ENCODE data around the gene OSM. TPM values are rescaled to one million over a fixed set of nuclear protein-coding genes. Genes with fewer than 3 reads are reported as not detected.

Gene OSM
- total RNA-seq, 1 experiment from 2014 or later = not detected

GRCh38 chr22:30308518-30309230 lies 42.0 kb upstream of the OSM start:
- ChIA-PET POLR2A (ENCODE audit: unreplicated experiment) (no interaction called here), CTCF (no interaction called here)
- TF ChIP-seq EZH2phosphoT487 (IDR thresholded peaks at IDR 0.05; ENCODE audit: borderline replicate concordance, low read length) (no peak), EZH2 (IDR thresholded peaks at IDR 0.05; ENCODE audit: low read length, unreplicated experiment) (no peak), CTCF (conservative IDR thresholded peaks at IDR 0.05; ENCODE audit: low read depth, low read length) (no peak)
- Histone ChIP-seq H3K27me3 (ENCODE audit: low read length) (no peaks in the 10 kb centered on the region), H3K27ac (ENCODE audit: low read length) (no peak overlapping the region), H3K4me3 (ENCODE audit: low read length) (no peak overlapping the region), H2AFZ (ENCODE audit: low read length) (no peak overlapping the region), H3K36me3 (ENCODE audit: low read depth, low read length) (no peaks in the 10 kb centered on the region), H3K9ac (ENCODE audit: low read length) (no peak overlapping the region), H3K79me2 (ENCODE audit: low read length) (peaks cover 68% of the 10 kb centered on the region), H3K9me2 (replicated peaks; ENCODE audit: low read length) (no peaks in the 10 kb centered on the region), H3K4me1 (ENCODE audit: insufficient read depth, low read length) (peaks cover 77% of the 10 kb centered on the region), H3K9me3 (ENCODE audit: low read length) (no peaks in the 10 kb centered on the region), H3F3A (ENCODE audit: low read length, unreplicated experiment) (peaks cover 10% of the 10 kb centered on the region), H3K4me2 (ENCODE audit: low read length) (no peak overlapping the region), H4K20me1 (ENCODE audit: low read length) (no peaks in the 10 kb centered on the region)
- no peak for DNase-seq
- no TSS peak for BruUV-seq (replicated peaks)
- ATAC-seq = no peak
- intact Hi-C loops (cut with micrococcal nuclease) = no loop called here

GRCh38 chr22:30308093-30308492 lies 41.4 kb upstream of the OSM start:
- 0 out of 2 replicates have a peak, but pooled peaks cover 4% of the 10 kb centered on the region for H3K36me3 ChIP-seq (ENCODE audit: low read depth, low read length)
- H3K9me2 ChIP-seq (replicated peaks; ENCODE audit: low read length) = no peaks in the 10 kb centered on the region
- no peak overlapping the region for H3K4me2 ChIP-seq (ENCODE audit: low read length)
- H3K79me2 ChIP-seq (ENCODE audit: low read length) = peaks cover 72% of the 10 kb centered on the region
- no peak overlapping the region for H3K9ac ChIP-seq (ENCODE audit: low read length)
- CTCF ChIA-PET = no interaction called here
- DNase-seq = no peak
- peaks cover 10% of the 10 kb centered on the region for H3F3A ChIP-seq (ENCODE audit: low read length, unreplicated experiment)
- no peaks in the 10 kb centered on the region for H4K20me1 ChIP-seq (ENCODE audit: low read length)
- intact Hi-C loops (cut with micrococcal nuclease) = no loop called here
- no TSS peak for BruUV-seq (replicated peaks)
- H3K27ac ChIP-seq (ENCODE audit: low read length) = no peak overlapping the region
- H2AFZ ChIP-seq (ENCODE audit: low read length) = no peak overlapping the region
- TF ChIP-seq EZH2phosphoT487 (IDR thresholded peaks at IDR 0.05; ENCODE audit: borderline replicate concordance, low read length) (no peak), EZH2 (IDR thresholded peaks at IDR 0.05; ENCODE audit: low read length, unreplicated experiment) (no peak), CTCF (conservative IDR thresholded peaks at IDR 0.05; ENCODE audit: low read depth, low read length) (no peak)
- no peaks in the 10 kb centered on the region for H3K9me3 ChIP-seq (ENCODE audit: low read length)
- no peak for ATAC-seq
- H3K4me3 ChIP-seq (ENCODE audit: low read length) = no peak overlapping the region
- H3K4me1 ChIP-seq (ENCODE audit: insufficient read depth, low read length) = peaks cover 81% of the 10 kb centered on the region
- POLR2A ChIA-PET (ENCODE audit: unreplicated experiment) = no interaction called here
- H3K27me3 ChIP-seq (ENCODE audit: low read length) = no peaks in the 10 kb centered on the region

- no TSS peak for BruUV-seq (replicated peaks)
- peaks cover 66% of the 10 kb centered on the region for H3K79me2 ChIP-seq (ENCODE audit: low read length)
- H3K4me3 ChIP-seq (ENCODE audit: low read length) = no peak overlapping the region
- intact Hi-C loops (cut with micrococcal nuclease) = no loop called here
- H3K9me3 ChIP-seq (ENCODE audit: low read length) = no peaks in the 10 kb centered on the region
- CTCF ChIA-PET = no interaction called here
- H3K9ac ChIP-seq (ENCODE audit: low read length) = no peak overlapping the region
- H2AFZ ChIP-seq (ENCODE audit: low read length) = no peak overlapping the region
- no peak overlapping the region; the same call in 1 of the 2 replicates for H3K4me2 ChIP-seq (ENCODE audit: low read length)
- H3K27ac ChIP-seq (ENCODE audit: low read length) = no peak overlapping the region
- H3K4me1 ChIP-seq (ENCODE audit: insufficient read depth, low read length) = peaks cover 81% of the 10 kb centered on the region
- DNase-seq = no peak
- 0 out of 2 replicates have a peak, but pooled peaks cover 4% of the 10 kb centered on the region for H3K36me3 ChIP-seq (ENCODE audit: low read depth, low read length)
- peaks cover 10% of the 10 kb centered on the region for H3F3A ChIP-seq (ENCODE audit: low read length, unreplicated experiment)
- H3K27me3 ChIP-seq (ENCODE audit: low read length) = no peaks in the 10 kb centered on the region
- POLR2A ChIA-PET (ENCODE audit: unreplicated experiment) = no interaction called here
- no peaks in the 10 kb centered on the region for H3K9me2 ChIP-seq (replicated peaks; ENCODE audit: low read length)
- no peak for ATAC-seq
- TF ChIP-seq CTCF (conservative IDR thresholded peaks at IDR 0.05; ENCODE audit: low read depth, low read length) = no peak
- no peak for TF ChIP-seq EZH2 (IDR thresholded peaks at IDR 0.05; ENCODE audit: low read length, unreplicated experiment)
- TF ChIP-seq EZH2phosphoT487 (IDR thresholded peaks at IDR 0.05; ENCODE audit: borderline replicate concordance, low read length) = no peak
- H4K20me1 ChIP-seq (ENCODE audit: low read length) = no peaks in the 10 kb centered on the region
Measured at GRCh38 chr22:30307041-30307574, 40.5 kb upstream of the OSM start.
